ENCODE data around the gene GPC3. TPM values are rescaled to one million over a fixed set of nuclear protein-coding genes. Genes with fewer than 3 reads are reported as not detected.
"Not testable (repeated sequence)": the region's sequence is repeated elsewhere in the genome, so short reads cannot be mapped to it uniquely, and the experiment has no call there.

Gene GPC3
- total RNA-seq, 1 experiment from 2014 or later: 0.24 TPM

GRCh38 chrX:133527415-133527814 is 458.0 kb downstream of the GPC3 start:
- CTCF ChIA-PET: no interaction called here
- Histone ChIP-seq H3K9me3 (ENCODE audit: low read depth, low read length, poor library complexity, severe bottlenecking) (no peaks in the 10 kb centered on the region), H3K4me1 (ENCODE audit: insufficient read depth, low read length, poor library complexity, severe bottlenecking) (peaks cover 3% of the 10 kb centered on the region), H3K27me3 (replicated peaks; ENCODE audit: insufficient read depth, low read depth, low read length, poor library complexity) (no peaks in the 10 kb centered on the region), H3K4me3 (ENCODE audit: low read depth, low read length, poor library complexity, severe bottlenecking) (no peak overlapping the region), H3K27ac (ENCODE audit: low read depth, low read length, poor library complexity, severe bottlenecking) (no peak overlapping the region), H3K36me3 (ENCODE audit: insufficient read depth, low read length, poor library complexity, severe bottlenecking) (no peaks in the 10 kb centered on the region)
- intact Hi-C loops (cut with micrococcal nuclease; ENCODE audit: unreplicated experiment): no loop called here
- TF ChIP-seq EZH2 (IDR thresholded peaks at IDR 0.05; ENCODE audit: borderline replicate concordance, low read depth, low read length, poor library complexity, severe bottlenecking): no peak
- TF ChIP-seq CTCF (conservative IDR thresholded peaks at IDR 0.05; ENCODE audit: low read depth, low read length): no peak
- POLR2A ChIA-PET (ENCODE audit: low non-redundant PET): no interaction called here
- BruUV-seq (replicated peaks): no TSS peak
- peak; percentile 55 for DNase-seq (ENCODE audit: low spot score)

- intact Hi-C loops (cut with micrococcal nuclease; ENCODE audit: unreplicated experiment); H3K27me3 ChIP-seq (replicated peaks; ENCODE audit: insufficient read depth, low read depth, low read length, poor library complexity); H3K4me3 ChIP-seq (ENCODE audit: low read depth, low read length, poor library complexity, severe bottlenecking); H3K4me1 ChIP-seq (ENCODE audit: insufficient read depth, low read length, poor library complexity, severe bottlenecking); H3K36me3 ChIP-seq (ENCODE audit: insufficient read depth, low read length, poor library complexity, severe bottlenecking); BruUV-seq (replicated peaks); DNase-seq (ENCODE audit: low spot score); POLR2A ChIA-PET (ENCODE audit: low non-redundant PET); H3K27ac ChIP-seq (ENCODE audit: low read depth, low read length, poor library complexity, severe bottlenecking); CTCF ChIA-PET; H3K9me3 ChIP-seq (ENCODE audit: low read depth, low read length, poor library complexity, severe bottlenecking): not testable (repeated sequence)
Measured at GRCh38 chrX:133526773-133527172, 458.6 kb downstream of the GPC3 start.

- no peak for TF ChIP-seq CTCF (conservative IDR thresholded peaks at IDR 0.05; ENCODE audit: low read depth, low read length)
- TF ChIP-seq EZH2 (IDR thresholded peaks at IDR 0.05; ENCODE audit: borderline replicate concordance, low read depth, low read length, poor library complexity, severe bottlenecking): no peak
- ChIA-PET POLR2A (ENCODE audit: low non-redundant PET) (no interaction called here), CTCF (no interaction called here)
- H3K4me1 ChIP-seq (ENCODE audit: insufficient read depth, low read length, poor library complexity, severe bottlenecking): peaks cover 3% of the 10 kb centered on the region
- H3K9me3 ChIP-seq (ENCODE audit: low read depth, low read length, poor library complexity, severe bottlenecking): no peaks in the 10 kb centered on the region
- no peaks in the 10 kb centered on the region for H3K36me3 ChIP-seq (ENCODE audit: insufficient read depth, low read length, poor library complexity, severe bottlenecking)
- no peak overlapping the region for H3K4me3 ChIP-seq (ENCODE audit: low read depth, low read length, poor library complexity, severe bottlenecking)
- no peak for DNase-seq (ENCODE audit: low spot score)
- no TSS peak for BruUV-seq (replicated peaks)
- no peaks in the 10 kb centered on the region for H3K27me3 ChIP-seq (replicated peaks; ENCODE audit: insufficient read depth, low read depth, low read length, poor library complexity)
- H3K27ac ChIP-seq (ENCODE audit: low read depth, low read length, poor library complexity, severe bottlenecking): no peak overlapping the region
- intact Hi-C loops (cut with micrococcal nuclease; ENCODE audit: unreplicated experiment): no loop called here
Measured at GRCh38 chrX:133523526-133523925, 461.9 kb downstream of the GPC3 start.

GRCh38 chrX:133523081-133523487 is 462.3 kb downstream of the GPC3 start:
- TF ChIP-seq EZH2 (IDR thresholded peaks at IDR 0.05; ENCODE audit: borderline replicate concordance, low read depth, low read length, poor library complexity, severe bottlenecking) (no peak), CTCF (conservative IDR thresholded peaks at IDR 0.05; ENCODE audit: low read depth, low read length) (no peak)
- POLR2A ChIA-PET (ENCODE audit: low non-redundant PET): no interaction called here
- BruUV-seq (replicated peaks): no TSS peak

More at GRCh38 chrX:133523081-133523487, 462.3 kb downstream of the GPC3 start:
- no peak overlapping the region for H3K27ac ChIP-seq (ENCODE audit: low read depth, low read length, poor library complexity, severe bottlenecking)
- H3K27me3 ChIP-seq (replicated peaks; ENCODE audit: insufficient read depth, low read depth, low read length, poor library complexity): no peaks in the 10 kb centered on the region
- no peak overlapping the region for H3K4me3 ChIP-seq (ENCODE audit: low read depth, low read length, poor library complexity, severe bottlenecking)
- intact Hi-C loops (cut with micrococcal nuclease; ENCODE audit: unreplicated experiment): no loop called here
- H3K9me3 ChIP-seq (ENCODE audit: low read depth, low read length, poor library complexity, severe bottlenecking): no peaks in the 10 kb centered on the region
- H3K36me3 ChIP-seq (ENCODE audit: insufficient read depth, low read length, poor library complexity, severe bottlenecking): no peaks in the 10 kb centered on the region
- CTCF ChIA-PET: no interaction called here
- DNase-seq (ENCODE audit: low spot score): no peak
- H3K4me1 ChIP-seq (ENCODE audit: insufficient read depth, low read length, poor library complexity, severe bottlenecking): peaks cover 3% of the 10 kb centered on the region
